MCF 10A (cell line): ENCODE data around the gene GRK6. TPM values are rescaled to one million over a fixed set of nuclear protein-coding genes. Genes with fewer than 3 reads are reported as not detected.
"Not testable (repeated sequence)": the region's sequence is repeated elsewhere in the genome, so short reads cannot be mapped to it uniquely, and the experiment has no call there.

Source experiments
- BruUV-seq: library from RNA; stranded (reverse); fragments of 400-500 nt; replicated peaks from 2 replicates; lab custom pipeline; 2021; lab: Mats Ljungman, UMichigan
- CTCF ChIA-PET: fragments of 300-600 bp; sonication (Branson Sonifier 250); formaldehyde crosslinking; extraction: SDS; loops from one replicate; lab custom pipeline; 2021; ENCODE audit warnings: antibody characterized with exemption, inconsistent platforms; lab: Yijun Ruan, JAX
- POLR2A ChIA-PET: fragments of 300-600, 350-650 bp; sonication (Branson Sonifier 250); formaldehyde crosslinking; extraction: SDS; loops from one replicate; lab custom pipeline; 2020; ENCODE audit warnings: antibody characterized with exemption, inconsistent platforms; lab: Yijun Ruan, JAX
- DNase-seq: peaks from one replicate; pipeline ENCODE4 v3.0.0-alpha.2; 2018; ENCODE audit not compliant: unreplicated experiment
- H3K27ac Mint-ChIP-seq: one replicate; pipeline ENCODE4 v1.8.0; 2022; ENCODE audit warnings: mild to moderate bottlenecking, low read depth, mixed read lengths; ENCODE audit not compliant: unreplicated experiment
- H3K27me3 Mint-ChIP-seq: one replicate; pipeline ENCODE4 v1.8.0; 2022; ENCODE audit warnings: mixed read lengths; ENCODE audit not compliant: insufficient read depth, unreplicated experiment
- H3K36me3 Mint-ChIP-seq: one replicate; pipeline ENCODE4 v1.8.0; 2022; ENCODE audit warnings: mild to moderate bottlenecking, moderate library complexity, mixed read lengths; ENCODE audit not compliant: insufficient read depth, unreplicated experiment
- H3K4me1 Mint-ChIP-seq: one replicate; pipeline ENCODE4 v1.8.0; 2022; ENCODE audit warnings: mixed read lengths; ENCODE audit not compliant: insufficient read depth, unreplicated experiment
- H3K4me3 Mint-ChIP-seq: one replicate; pipeline ENCODE4 v1.8.0; 2022; ENCODE audit warnings: mild to moderate bottlenecking, moderate library complexity, mixed read lengths; ENCODE audit not compliant: unreplicated experiment
- H3K9me3 Mint-ChIP-seq: one replicate; pipeline ENCODE4 v1.8.0; 2022; ENCODE audit warnings: mixed read lengths; ENCODE audit not compliant: unreplicated experiment
- intact Hi-C: fragments of 100-400 bp; cut with micrococcal nuclease; formaldehyde crosslinking; loops from 2 replicates; pipeline ENCODE4 v1.14.1; 2022
- total RNA-seq: library from RNA; stranded (reverse); gene quantifications from 2 replicates; pipeline ENCODE4 v1.2.3, GENCODE V29; 2022
- TF ChIP-seq, protein P1 (sequence below): fragments of 200-600 bp; IDR thresholded peaks from one replicate; pipeline ENCODE4 v1.8.0; 2022; ENCODE audit warnings: antibody characterized with exemption, mild to moderate bottlenecking; ENCODE audit not compliant: unreplicated experiment

GRK6 gene
- total RNA-seq, 1 experiment from 2014 or later: 52.0 TPM

DNA sequence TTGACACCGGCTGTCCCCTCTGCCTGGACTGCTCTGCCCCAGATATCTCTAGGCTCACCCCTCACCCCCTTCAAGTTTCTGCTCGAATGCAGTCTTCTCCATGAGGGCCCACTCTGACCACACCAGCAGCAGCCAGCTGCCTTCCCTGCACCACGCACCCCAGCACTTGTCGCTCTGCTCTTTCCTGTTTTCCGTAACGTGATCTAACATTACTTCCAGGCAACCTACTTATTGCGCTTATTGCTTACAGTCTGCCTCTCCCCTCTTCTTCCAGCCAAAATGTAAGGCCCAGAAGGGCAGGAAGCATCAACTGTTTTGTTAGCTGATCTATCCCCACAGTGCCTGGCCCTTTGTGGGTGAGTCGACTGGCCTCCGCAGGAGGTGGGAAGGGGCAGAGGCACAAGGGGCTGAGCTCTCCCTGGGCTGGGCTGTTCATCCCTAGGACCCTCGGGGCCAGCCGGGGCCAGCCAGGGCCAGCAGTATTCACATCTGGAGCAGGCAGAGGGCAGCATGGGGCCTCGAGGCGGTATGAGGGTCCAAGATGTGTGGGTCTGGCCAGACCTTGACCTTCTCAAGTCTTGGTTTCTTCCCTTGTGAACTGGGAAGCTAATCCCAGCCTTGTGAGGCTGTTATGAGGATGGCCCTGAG, 58.5 kb downstream of the GRK6 start:
- Mint-ChIP-seq H3K36me3 (peaks cover 28% of the 10 kb centered on the region), H3K4me1 (peaks cover 18% of the 10 kb centered on the region), H3K27ac (peak overlapping the region; percentile 3), H3K27me3 (no peaks in the 10 kb centered on the region), H3K4me3 (no peak overlapping the region), H3K9me3 (no peaks in the 10 kb centered on the region)
- POLR2A ChIA-PET: interaction anchor here (0.6 to 2.2 kb wide), 2 partner anchors 12 to 24 kb away, joined by 3 to 5 read pairs; partner anchors contain the start of gene PDLIM7
- DNase-seq: no peak
- no TSS peak for BruUV-seq
- TF ChIP-seq, protein P1, sequence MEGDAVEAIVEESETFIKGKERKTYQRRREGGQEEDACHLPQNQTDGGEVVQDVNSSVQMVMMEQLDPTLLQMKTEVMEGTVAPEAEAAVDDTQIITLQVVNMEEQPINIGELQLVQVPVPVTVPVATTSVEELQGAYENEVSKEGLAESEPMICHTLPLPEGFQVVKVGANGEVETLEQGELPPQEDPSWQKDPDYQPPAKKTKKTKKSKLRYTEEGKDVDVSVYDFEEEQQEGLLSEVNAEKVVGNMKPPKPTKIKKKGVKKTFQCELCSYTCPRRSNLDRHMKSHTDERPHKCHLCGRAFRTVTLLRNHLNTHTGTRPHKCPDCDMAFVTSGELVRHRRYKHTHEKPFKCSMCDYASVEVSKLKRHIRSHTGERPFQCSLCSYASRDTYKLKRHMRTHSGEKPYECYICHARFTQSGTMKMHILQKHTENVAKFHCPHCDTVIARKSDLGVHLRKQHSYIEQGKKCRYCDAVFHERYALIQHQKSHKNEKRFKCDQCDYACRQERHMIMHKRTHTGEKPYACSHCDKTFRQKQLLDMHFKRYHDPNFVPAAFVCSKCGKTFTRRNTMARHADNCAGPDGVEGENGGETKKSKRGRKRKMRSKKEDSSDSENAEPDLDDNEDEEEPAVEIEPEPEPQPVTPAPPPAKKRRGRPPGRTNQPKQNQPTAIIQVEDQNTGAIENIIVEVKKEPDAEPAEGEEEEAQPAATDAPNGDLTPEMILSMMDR: no peak
- intact Hi-C loops: no loop called here
- CTCF ChIA-PET: interaction anchor here (0.6 to 2.0 kb wide), 5 partner anchors 9 to 94 kb away, joined by 3 to 9 read pairs (median 4); no protein-coding TSS in a partner anchor

DNA sequence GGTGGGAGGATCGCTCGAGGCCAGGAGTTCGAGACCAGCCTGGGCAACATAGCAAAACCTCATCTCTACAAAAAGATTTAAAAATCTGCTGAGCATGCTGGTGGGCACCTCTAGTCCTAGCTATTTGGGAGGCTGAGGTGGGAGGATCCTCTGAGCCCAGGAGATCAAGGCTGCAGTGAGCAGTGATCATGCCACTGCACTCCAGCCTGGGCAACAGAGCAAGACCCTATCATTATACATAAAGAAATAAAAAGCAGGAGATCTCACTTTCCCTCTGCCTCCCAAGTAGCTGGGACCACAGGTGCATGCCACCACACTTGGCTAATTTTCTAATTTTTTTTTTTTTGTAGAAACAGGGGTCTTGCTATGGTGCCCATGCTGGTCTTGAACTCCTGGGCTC, 59.3 kb downstream of the GRK6 start:
- DNase-seq, intact Hi-C loops, H3K9me3 Mint-ChIP-seq, H3K4me3 Mint-ChIP-seq, BruUV-seq, H3K27me3 Mint-ChIP-seq, H3K27ac Mint-ChIP-seq: not testable (repeated sequence)
- ChIA-PET CTCF (interaction anchor here (1.3 to 2.0 kb wide), 3 partner anchors 10 to 95 kb away, joined by 4 to 9 read pairs (median 5); no protein-coding TSS in a partner anchor), POLR2A (interaction anchor here (0.6 to 2.2 kb wide), 3 partner anchors 8 to 25 kb away, joined by 3 to 5 read pairs (median 4); partner anchors contain the start of gene PDLIM7)
- Mint-ChIP-seq H3K36me3 (peaks cover 33% of the 10 kb centered on the region), H3K4me1 (peaks cover 16% of the 10 kb centered on the region)

- no peaks in the 10 kb centered on the region for H3K27me3 Mint-ChIP-seq
These were observed 59.8 kb downstream of the GRK6 start for GRCh38 chr5:177486256-177486655.

DNA sequence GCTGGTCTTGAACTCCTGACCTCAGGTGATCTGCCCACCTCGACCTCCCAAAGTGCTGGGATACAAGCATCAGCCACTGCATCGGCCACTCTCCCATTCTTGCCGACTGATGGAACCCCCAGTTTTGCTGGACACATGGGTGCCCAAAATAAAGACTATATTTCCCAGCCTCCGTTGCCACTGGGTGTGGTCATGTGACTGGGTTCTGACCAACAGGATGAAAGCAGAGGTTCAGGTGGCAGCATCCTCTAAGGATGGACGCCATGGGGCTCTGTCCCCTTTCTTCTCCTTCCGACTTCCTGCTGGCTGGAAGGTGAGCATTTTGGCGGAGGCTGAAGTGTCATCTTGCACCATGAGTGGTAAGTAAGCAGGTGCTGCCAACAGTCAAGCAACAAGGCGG, 60.7 kb downstream of the GRK6 start:
- CTCF ChIA-PET: interaction anchor here (1.2 to 1.4 kb wide), 2 partner anchors 8 to 375 kb away, joined by 3 to 4 read pairs; no protein-coding TSS in a partner anchor

More at GRCh38 chr5:177486256-177486655, 59.8 kb downstream of the GRK6 start:
- intact Hi-C loops: no loop called here
- peaks cover 38% of the 10 kb centered on the region for H3K36me3 Mint-ChIP-seq
- H3K9me3 Mint-ChIP-seq: no peaks in the 10 kb centered on the region
- BruUV-seq: no TSS peak
- no peak for DNase-seq
- ChIA-PET CTCF (interaction anchor here (1.3 to 2.0 kb wide), 3 partner anchors 9 to 95 kb away, joined by 4 to 9 read pairs (median 5); no protein-coding TSS in a partner anchor), POLR2A (interaction anchor here (0.9 to 2.2 kb wide), 2 partner anchors 9 to 11 kb away, joined by 4 to 5 read pairs; partner anchors contain the start of gene PDLIM7)
- H3K4me1 Mint-ChIP-seq: peaks cover 19% of the 10 kb centered on the region
- H3K27ac Mint-ChIP-seq: no peak overlapping the region
- TF ChIP-seq, protein P1: no peak
- no peak overlapping the region for H3K4me3 Mint-ChIP-seq

More for the DNA sequence above, 60.7 kb downstream of the GRK6 start:
- TF ChIP-seq, protein P1: no peak
- Mint-ChIP-seq H3K27me3 (no peaks in the 10 kb centered on the region), H3K9me3 (no peaks in the 10 kb centered on the region), H3K36me3 (peaks cover 39% of the 10 kb centered on the region), H3K4me1 (peaks cover 21% of the 10 kb centered on the region), H3K27ac (no peak overlapping the region), H3K4me3 (no peak overlapping the region)
- POLR2A ChIA-PET: no interaction called here
- DNase-seq: no peak
- no TSS peak for BruUV-seq
- intact Hi-C loops: no loop called here
